WTC11 (cell line): ENCODE measurements around the gene RAC3. TPM values are rescaled to one million over a fixed set of nuclear protein-coding genes. Genes with fewer than 3 reads are reported as not detected.

Experiments
- ATAC-seq: fragments of 200-7000 bp; cut with Tn5 transposase; 2 replicates; pipeline ENCODE4 v1.10.0; 2021; ENCODE audit warnings: mild to moderate bottlenecking, moderate library complexity
- CTCF ChIA-PET: fragments of 300-600 bp; sonication (Branson Sonifier 250); formaldehyde crosslinking; loops from one replicate; lab custom pipeline; 2021; ENCODE audit warnings: antibody characterized with exemption; lab: Charles Lee
- POLR2A ChIA-PET: fragments of 350-600 bp; sonication (Branson Sonifier 250); formaldehyde crosslinking; loops from one replicate; lab custom pipeline; 2021; ENCODE audit warnings: antibody characterized with exemption; lab: Charles Lee
- DNase-seq: peaks from one replicate; pipeline ENCODE4 v3.0.0; 2021; ENCODE audit warnings: low spot score
- H3K27ac Mint-ChIP-seq: 2 replicates; pipeline ENCODE4 v1.8.0; 2021; ENCODE audit warnings: mixed read lengths
- H3K27me3 Mint-ChIP-seq: 2 replicates; pipeline ENCODE4 v1.8.0; 2021; ENCODE audit warnings: low read depth, mild to moderate bottlenecking, moderate library complexity, mixed read lengths
- H3K36me3 Mint-ChIP-seq: 2 replicates; pipeline ENCODE4 v1.8.0; 2021; ENCODE audit warnings: mixed read lengths
- H3K4me1 Mint-ChIP-seq: 2 replicates; pipeline ENCODE4 v1.8.0; 2022; ENCODE audit warnings: mixed read lengths
- H3K4me3 Mint-ChIP-seq: 2 replicates; pipeline ENCODE4 v1.8.0; 2021; ENCODE audit warnings: mild to moderate bottlenecking, moderate library complexity, mixed read lengths
- H3K9me3 Mint-ChIP-seq: 2 replicates; pipeline ENCODE4 v1.8.0; 2021; ENCODE audit warnings: mixed read lengths
- AR ChIP-seq: fragments of 250-450 bp; sonication (Bioruptor Pico); IDR thresholded peaks from 2 replicates; pipeline ENCODE4 v1.9.0; 2021; ENCODE audit warnings: mild to moderate bottlenecking
- E2F1 ChIP-seq: sonication (generic); formaldehyde crosslinking; IDR thresholded peaks from 2 replicates; pipeline ENCODE4 v1.8.0; 2022; ENCODE audit warnings: mild to moderate bottlenecking, missing genetic modification reagents
- ETV6 ChIP-seq: sonication (generic); formaldehyde crosslinking; IDR thresholded peaks from 2 replicates; pipeline ENCODE4 v1.8.1; 2022; ENCODE audit warnings: mild to moderate bottlenecking, missing genetic modification reagents
- FOXJ3 ChIP-seq: sonication (generic); formaldehyde crosslinking; IDR thresholded peaks from 2 replicates; pipeline ENCODE4 v1.9.0; 2021; ENCODE audit warnings: missing genetic modification reagents, mild to moderate bottlenecking, borderline replicate concordance
- FOXP1 ChIP-seq: sonication (generic); formaldehyde crosslinking; IDR thresholded peaks from 2 replicates; pipeline ENCODE4 v1.8.0; 2022; ENCODE audit warnings: missing genetic modification reagents, mild to moderate bottlenecking, moderate library complexity, borderline replicate concordance
- GRHL2 ChIP-seq: fragments of 250-450 bp; sonication (Bioruptor Pico); IDR thresholded peaks from 2 replicates; pipeline ENCODE4 v1.8.0; 2022; ENCODE audit warnings: mild to moderate bottlenecking, moderate library complexity; ENCODE audit not compliant: insufficient replicate concordance, severe bottlenecking
- GTF2I ChIP-seq: fragments of 250-450 bp; sonication (Bioruptor Pico); conservative IDR thresholded peaks from 2 replicates; pipeline ENCODE4 v1.4.0; 2021; ENCODE audit warnings: mild to moderate bottlenecking
- HMGA2 ChIP-seq: fragments of 250-450 bp; sonication (Bioruptor Pico); IDR thresholded peaks from 2 replicates; pipeline ENCODE4 v1.4.0; 2021; ENCODE audit warnings: mild to moderate bottlenecking, moderate library complexity
- JAZF1 ChIP-seq: fragments of 250-450 bp; sonication (Bioruptor Pico); IDR thresholded peaks from 2 replicates; pipeline ENCODE4 v1.9.0; 2021; ENCODE audit warnings: moderate library complexity, mild to moderate bottlenecking, inconsistent platforms
- JUN ChIP-seq: sonication (generic); formaldehyde crosslinking; IDR thresholded peaks from 2 replicates; pipeline ENCODE4 v1.8.0; 2023; ENCODE audit warnings: mild to moderate bottlenecking, missing genetic modification reagents
- MYBL2 ChIP-seq: sonication (generic); formaldehyde crosslinking; IDR thresholded peaks from 2 replicates; pipeline ENCODE4 v1.8.1; 2023; ENCODE audit warnings: mild to moderate bottlenecking, moderate library complexity, missing genetic modification reagents
- NFYB ChIP-seq: sonication (generic); formaldehyde crosslinking; conservative IDR thresholded peaks from 2 replicates; pipeline ENCODE4 v1.8.0; 2022; ENCODE audit warnings: low read depth, missing genetic modification reagents
- NR1H2 ChIP-seq: sonication (generic); formaldehyde crosslinking; IDR thresholded peaks from 2 replicates; pipeline ENCODE4 v1.9.0; 2021; ENCODE audit warnings: mild to moderate bottlenecking, moderate library complexity, missing genetic modification reagents
- RELA ChIP-seq: sonication (generic); formaldehyde crosslinking; IDR thresholded peaks from 2 replicates; pipeline ENCODE4 v1.8.1; 2022; ENCODE audit warnings: missing genetic modification reagents, mild to moderate bottlenecking, borderline replicate concordance
- SMAD3 ChIP-seq: sonication (generic); formaldehyde crosslinking; IDR thresholded peaks from 2 replicates; pipeline ENCODE4 v1.8.0; 2022; ENCODE audit warnings: missing genetic modification reagents, mild to moderate bottlenecking, borderline replicate concordance
- TP53 ChIP-seq: sonication (generic); formaldehyde crosslinking; IDR thresholded peaks from 2 replicates; pipeline ENCODE4 v1.8.1; 2023; ENCODE audit warnings: mild to moderate bottlenecking, missing genetic modification reagents
- ZNF138 ChIP-seq: sonication (generic); formaldehyde crosslinking; conservative IDR thresholded peaks from 2 replicates; pipeline ENCODE4 v1.8.1; 2022; ENCODE audit warnings: mild to moderate bottlenecking, moderate library complexity, missing genetic modification reagents
- ZNF317 ChIP-seq: sonication (generic); formaldehyde crosslinking; IDR thresholded peaks from 2 replicates; pipeline ENCODE4 v1.8.1; 2023; ENCODE audit warnings: low read depth, mild to moderate bottlenecking, moderate library complexity, missing genetic modification reagents, borderline replicate concordance
- ZNF396 ChIP-seq: fragments of 250-450 bp; sonication (Bioruptor Pico); IDR thresholded peaks from 2 replicates; pipeline ENCODE4 v1.8.0; 2021; ENCODE audit warnings: mild to moderate bottlenecking, moderate library complexity, borderline replicate concordance
- ZNF671 ChIP-seq: fragments of 250-450 bp; sonication (Bioruptor Pico); IDR thresholded peaks from 2 replicates; pipeline ENCODE4 v1.8.0; 2021; ENCODE audit warnings: mild to moderate bottlenecking
- total RNA-seq: library from RNA; stranded (reverse); gene quantifications from 3 replicates; pipeline ENCODE4 v1.2.3, GENCODE V29; 2021
- TF ChIP-seq, protein P1 (sequence below): sonication (generic); formaldehyde crosslinking; IDR thresholded peaks from 2 replicates; pipeline ENCODE4 v1.8.1; 2023; ENCODE audit warnings: mild to moderate bottlenecking, missing genetic modification reagents, moderate library complexity
- TF ChIP-seq, protein P2 (sequence below): sonication (generic); formaldehyde crosslinking; IDR thresholded peaks from 2 replicates; pipeline ENCODE4 v1.8.0; 2023; ENCODE audit warnings: mild to moderate bottlenecking, missing genetic modification reagents
- TF ChIP-seq, protein P3 (sequence below): sonication (generic); formaldehyde crosslinking; IDR thresholded peaks from 2 replicates; pipeline ENCODE4 v1.8.1; 2022; ENCODE audit warnings: low read depth, mild to moderate bottlenecking, moderate library complexity, missing genetic modification reagents, borderline replicate concordance

Gene RAC3
- total RNA-seq, 1 experiment from 2014 or later = 163 TPM

DNA sequence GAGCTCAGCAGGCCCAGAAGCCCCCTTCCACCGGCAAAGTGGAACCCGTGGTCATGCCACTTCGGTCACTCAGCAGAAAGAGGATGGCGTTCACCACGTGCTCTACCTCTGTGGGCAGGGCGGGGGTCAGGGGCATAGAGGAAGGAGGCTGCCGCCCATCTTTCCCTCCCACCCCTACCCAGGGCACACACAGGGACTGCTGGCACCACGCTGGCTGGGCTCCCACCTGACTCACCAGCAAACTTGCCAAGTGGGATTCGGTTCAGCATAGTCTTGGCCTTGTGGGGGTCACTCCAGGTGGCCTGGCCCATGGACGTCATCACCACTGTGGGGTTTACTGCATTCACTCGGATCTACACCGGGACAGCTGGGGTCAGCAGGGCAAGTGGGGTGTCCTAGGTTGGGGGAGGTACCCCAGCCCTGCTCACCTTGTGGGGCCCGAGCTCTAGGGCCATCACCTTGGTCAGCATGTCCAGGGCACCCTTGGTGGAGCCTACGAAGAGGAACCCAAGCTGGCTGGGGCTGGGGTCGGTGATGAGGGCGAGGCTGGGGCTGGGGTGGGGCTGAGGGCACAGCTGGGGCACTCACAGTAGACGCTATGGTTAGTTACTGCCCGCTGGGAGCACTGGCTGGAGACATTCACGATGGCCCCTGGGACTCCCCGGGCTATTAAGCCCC lies 4.6 kb downstream of the RAC3 start (continued):
- TF ChIP-seq, protein P1, sequence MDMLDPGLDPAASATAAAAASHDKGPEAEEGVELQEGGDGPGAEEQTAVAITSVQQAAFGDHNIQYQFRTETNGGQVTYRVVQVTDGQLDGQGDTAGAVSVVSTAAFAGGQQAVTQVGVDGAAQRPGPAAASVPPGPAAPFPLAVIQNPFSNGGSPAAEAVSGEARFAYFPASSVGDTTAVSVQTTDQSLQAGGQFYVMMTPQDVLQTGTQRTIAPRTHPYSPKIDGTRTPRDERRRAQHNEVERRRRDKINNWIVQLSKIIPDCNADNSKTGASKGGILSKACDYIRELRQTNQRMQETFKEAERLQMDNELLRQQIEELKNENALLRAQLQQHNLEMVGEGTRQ = no peak
- TF ChIP-seq, protein P2, sequence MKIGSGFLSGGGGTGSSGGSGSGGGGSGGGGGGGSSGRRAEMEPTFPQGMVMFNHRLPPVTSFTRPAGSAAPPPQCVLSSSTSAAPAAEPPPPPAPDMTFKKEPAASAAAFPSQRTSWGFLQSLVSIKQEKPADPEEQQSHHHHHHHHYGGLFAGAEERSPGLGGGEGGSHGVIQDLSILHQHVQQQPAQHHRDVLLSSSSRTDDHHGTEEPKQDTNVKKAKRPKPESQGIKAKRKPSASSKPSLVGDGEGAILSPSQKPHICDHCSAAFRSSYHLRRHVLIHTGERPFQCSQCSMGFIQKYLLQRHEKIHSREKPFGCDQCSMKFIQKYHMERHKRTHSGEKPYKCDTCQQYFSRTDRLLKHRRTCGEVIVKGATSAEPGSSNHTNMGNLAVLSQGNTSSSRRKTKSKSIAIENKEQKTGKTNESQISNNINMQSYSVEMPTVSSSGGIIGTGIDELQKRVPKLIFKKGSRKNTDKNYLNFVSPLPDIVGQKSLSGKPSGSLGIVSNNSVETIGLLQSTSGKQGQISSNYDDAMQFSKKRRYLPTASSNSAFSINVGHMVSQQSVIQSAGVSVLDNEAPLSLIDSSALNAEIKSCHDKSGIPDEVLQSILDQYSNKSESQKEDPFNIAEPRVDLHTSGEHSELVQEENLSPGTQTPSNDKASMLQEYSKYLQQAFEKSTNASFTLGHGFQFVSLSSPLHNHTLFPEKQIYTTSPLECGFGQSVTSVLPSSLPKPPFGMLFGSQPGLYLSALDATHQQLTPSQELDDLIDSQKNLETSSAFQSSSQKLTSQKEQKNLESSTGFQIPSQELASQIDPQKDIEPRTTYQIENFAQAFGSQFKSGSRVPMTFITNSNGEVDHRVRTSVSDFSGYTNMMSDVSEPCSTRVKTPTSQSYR = no peak
- TF ChIP-seq ZNF671 (CRISPR knock-in tag) (no peak), SMAD3 (CRISPR knock-in tag) (no peak), ETV6 (CRISPR knock-in tag) (no peak), ZNF317 (no peak), FOXP1 (CRISPR knock-in tag) (no peak), RELA (CRISPR knock-in tag) (no peak), NFYB (CRISPR knock-in tag) (no peak), ZNF396 (CRISPR knock-in tag) (no peak), JAZF1 (CRISPR knock-in tag) (no peak), TP53 (no peak), GRHL2 (CRISPR knock-in tag) (no peak)
- TF ChIP-seq, protein P3, sequence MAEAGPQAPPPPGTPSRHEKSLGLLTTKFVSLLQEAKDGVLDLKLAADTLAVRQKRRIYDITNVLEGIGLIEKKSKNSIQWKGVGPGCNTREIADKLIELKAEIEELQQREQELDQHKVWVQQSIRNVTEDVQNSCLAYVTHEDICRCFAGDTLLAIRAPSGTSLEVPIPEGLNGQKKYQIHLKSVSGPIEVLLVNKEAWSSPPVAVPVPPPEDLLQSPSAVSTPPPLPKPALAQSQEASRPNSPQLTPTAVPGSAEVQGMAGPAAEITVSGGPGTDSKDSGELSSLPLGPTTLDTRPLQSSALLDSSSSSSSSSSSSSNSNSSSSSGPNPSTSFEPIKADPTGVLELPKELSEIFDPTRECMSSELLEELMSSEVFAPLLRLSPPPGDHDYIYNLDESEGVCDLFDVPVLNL (CRISPR knock-in tag) = no peak

GRCh38 chr17:82036634-82037091 lies 5.2 kb downstream of the RAC3 start:
- peaks cover 31% of the 10 kb centered on the region for H3K4me1 Mint-ChIP-seq
- POLR2A ChIA-PET = interaction anchor here (1.4 kb wide), 1 partner anchor 15 kb away, joined by 6 read pairs; the partner anchor contains the start of genes GPS1 and RFNG
- H3K36me3 Mint-ChIP-seq = 0 out of 2 replicates have a peak, but pooled peaks cover 6% of the 10 kb centered on the region
- H3K27ac Mint-ChIP-seq = no peak overlapping the region
- H3K4me3 Mint-ChIP-seq = peak overlapping the region; percentile 75
- H3K27me3 Mint-ChIP-seq = peaks cover 10% of the 10 kb centered on the region
- no peaks in the 10 kb centered on the region for H3K9me3 Mint-ChIP-seq
- CTCF ChIA-PET = interaction anchor here (1.0 to 1.5 kb wide), 2 partner anchors 45 to 117 kb away, joined by 3 read pairs; no protein-coding TSS in a partner anchor
- no peak for ATAC-seq
- TF ChIP-seq AR (CRISPR knock-in tag) (no peak), ZNF138 (CRISPR knock-in tag) (no peak), JUN (CRISPR knock-in tag) (no peak), FOXJ3 (CRISPR knock-in tag) (no peak), E2F1 (no peak), GTF2I (CRISPR knock-in tag) (no peak), NR1H2 (no peak), HMGA2 (no peak), MYBL2 (CRISPR knock-in tag) (no peak)
- TF ChIP-seq, all 79 proteins: peak for 0
- DNase-seq = no peak
